Gastrocnemius medialis (tissue), 4 donors: ENCODE results near the gene SYMPK.
"Not testable (repeated sequence)": the region's sequence is repeated elsewhere in the genome, so short reads cannot be mapped to it uniquely, and the experiment has no call there.

Source experiments
- POLR2A ChIP-seq, 2 donors: fragments of 450-650 bp; IDR thresholded peaks; one replicate each; pipeline ENCODE4 v1.6.1; 2017; ENCODE audit warnings: antibody characterized with exemption in 2 of 2, mild to moderate bottlenecking in 2 of 2, moderate library complexity in 2 of 2
- TF ChIP-seq, protein P1 (sequence below), 5 experiments: fragments of 450-650 bp in 3 of 5; fragments of 200-600 bp in 2 of 5; sonication (generic) in 2 of 5; IDR thresholded peaks in 4 of 5; conservative IDR thresholded peaks in 1 of 5; 1 replicate in 4 of 5; 2 replicates in 1 of 5; pipeline ENCODE4 v1.5.1; 2016 to 2019; ENCODE audit warnings: antibody characterized with exemption in 5 of 5, mild to moderate bottlenecking in 3 of 5, moderate library complexity in 3 of 5

DNA sequence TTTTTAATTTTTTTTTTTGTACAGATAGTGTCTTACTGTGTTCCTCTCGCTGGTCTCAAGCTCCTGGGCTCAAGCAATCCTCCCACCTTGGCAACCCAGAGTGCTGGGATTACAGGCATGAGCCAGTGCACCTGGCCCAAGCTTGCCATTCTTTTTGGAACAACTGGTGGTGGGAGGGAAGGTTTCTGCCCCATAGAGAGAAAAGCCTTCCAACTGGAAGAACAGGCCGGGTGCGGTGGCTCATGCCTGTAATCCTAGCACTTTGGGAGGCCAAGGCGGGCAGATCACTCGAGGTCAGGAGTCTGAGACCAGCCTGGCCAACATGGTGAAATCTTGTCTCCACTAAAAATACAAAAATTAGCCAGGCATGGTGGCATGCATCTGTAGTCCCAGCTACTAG is 63.4 kb downstream of the SYMPK start:
- TF ChIP-seq, protein P1, sequence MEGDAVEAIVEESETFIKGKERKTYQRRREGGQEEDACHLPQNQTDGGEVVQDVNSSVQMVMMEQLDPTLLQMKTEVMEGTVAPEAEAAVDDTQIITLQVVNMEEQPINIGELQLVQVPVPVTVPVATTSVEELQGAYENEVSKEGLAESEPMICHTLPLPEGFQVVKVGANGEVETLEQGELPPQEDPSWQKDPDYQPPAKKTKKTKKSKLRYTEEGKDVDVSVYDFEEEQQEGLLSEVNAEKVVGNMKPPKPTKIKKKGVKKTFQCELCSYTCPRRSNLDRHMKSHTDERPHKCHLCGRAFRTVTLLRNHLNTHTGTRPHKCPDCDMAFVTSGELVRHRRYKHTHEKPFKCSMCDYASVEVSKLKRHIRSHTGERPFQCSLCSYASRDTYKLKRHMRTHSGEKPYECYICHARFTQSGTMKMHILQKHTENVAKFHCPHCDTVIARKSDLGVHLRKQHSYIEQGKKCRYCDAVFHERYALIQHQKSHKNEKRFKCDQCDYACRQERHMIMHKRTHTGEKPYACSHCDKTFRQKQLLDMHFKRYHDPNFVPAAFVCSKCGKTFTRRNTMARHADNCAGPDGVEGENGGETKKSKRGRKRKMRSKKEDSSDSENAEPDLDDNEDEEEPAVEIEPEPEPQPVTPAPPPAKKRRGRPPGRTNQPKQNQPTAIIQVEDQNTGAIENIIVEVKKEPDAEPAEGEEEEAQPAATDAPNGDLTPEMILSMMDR (IDR thresholded peaks at IDR 0.05 in 4 of 5, conservative IDR thresholded peaks at IDR 0.05 in 1 of 5) = not testable (repeated sequence)
- not testable (repeated sequence) for TF ChIP-seq POLR2A (IDR thresholded peaks at IDR 0.05)
